Spinal cord (tissue), 10 donors: ENCODE results near the gene ATXN1. TPM values are rescaled to one million over a fixed set of nuclear protein-coding genes. Genes with fewer than 3 reads are reported as not detected.
"Not testable (repeated sequence)": the region's sequence is repeated elsewhere in the genome, so short reads cannot be mapped to it uniquely, and the experiment has no call there.

Source experiments
- DNase-seq, 6 donors: peaks; one replicate each; pipeline versions ENCODE4 v3.0.0 to v3.0.0-alpha.2; 2013 to 2015; ENCODE audit warnings: low spot score in 6 of 6, low read depth in 4 of 6
- H3K27ac ChIP-seq: one replicate; pipeline ENCODE4 v1.5.1; 2013; ENCODE audit warnings: low read depth, low read length, control low read depth
- H3K27me3 ChIP-seq: one replicate; pipeline ENCODE4 v1.6.1; 2013; ENCODE audit warnings: low read length; ENCODE audit not compliant: control insufficient read depth, insufficient read depth
- H3K36me3 ChIP-seq: one replicate; pipeline ENCODE4 v1.6.1; 2013; ENCODE audit warnings: low read length; ENCODE audit not compliant: control insufficient read depth, insufficient read depth
- H3K4me1 ChIP-seq: one replicate; pipeline ENCODE4 v1.6.1; 2013; ENCODE audit warnings: low read length; ENCODE audit not compliant: control insufficient read depth, insufficient read depth
- H3K4me3 ChIP-seq: one replicate; pipeline ENCODE4 v1.5.1; 2013; ENCODE audit warnings: low read depth, low read length, control low read depth
- H3K9me3 ChIP-seq: one replicate; pipeline ENCODE4 v1.6.1; 2013; ENCODE audit warnings: low read length; ENCODE audit not compliant: control insufficient read depth, insufficient read depth
- WGBS: methylation state at CpG from one replicate; pipeline ENCODE4 v1.1.5; 2013; ENCODE audit warnings: missing lambda C conversion rate; ENCODE audit not compliant: insufficient coverage; 5-methylcytosine and 5-hydroxymethylcytosine counted together
- polyA plus RNA-seq, 2 donors: library from polyadenylated mRNA; unstranded; fragments of 120-200 nt; gene quantifications; one replicate each; pipeline ENCODE4 v1.2.1, GENCODE V29; 2013; ENCODE audit not compliant: insufficient read length in 2 of 2
- total RNA-seq, 2 donors: library from RNA; depleted of rRNA in 1 of 2; stranded (reverse); fragments of 120-200 nt in 1 of 2; fragments of >200 nt in 1 of 2; gene quantifications; one replicate each; pipeline versions ENCODE4 v1.2.3 to v1.2.4, GENCODE V29; 2013 to 2014
- donor health status: healthy.

The ATXN1 gene
- total and polyA plus RNA-seq, 4 donors = 20.2 to 50.1 (median 31.7) TPM

DNA sequence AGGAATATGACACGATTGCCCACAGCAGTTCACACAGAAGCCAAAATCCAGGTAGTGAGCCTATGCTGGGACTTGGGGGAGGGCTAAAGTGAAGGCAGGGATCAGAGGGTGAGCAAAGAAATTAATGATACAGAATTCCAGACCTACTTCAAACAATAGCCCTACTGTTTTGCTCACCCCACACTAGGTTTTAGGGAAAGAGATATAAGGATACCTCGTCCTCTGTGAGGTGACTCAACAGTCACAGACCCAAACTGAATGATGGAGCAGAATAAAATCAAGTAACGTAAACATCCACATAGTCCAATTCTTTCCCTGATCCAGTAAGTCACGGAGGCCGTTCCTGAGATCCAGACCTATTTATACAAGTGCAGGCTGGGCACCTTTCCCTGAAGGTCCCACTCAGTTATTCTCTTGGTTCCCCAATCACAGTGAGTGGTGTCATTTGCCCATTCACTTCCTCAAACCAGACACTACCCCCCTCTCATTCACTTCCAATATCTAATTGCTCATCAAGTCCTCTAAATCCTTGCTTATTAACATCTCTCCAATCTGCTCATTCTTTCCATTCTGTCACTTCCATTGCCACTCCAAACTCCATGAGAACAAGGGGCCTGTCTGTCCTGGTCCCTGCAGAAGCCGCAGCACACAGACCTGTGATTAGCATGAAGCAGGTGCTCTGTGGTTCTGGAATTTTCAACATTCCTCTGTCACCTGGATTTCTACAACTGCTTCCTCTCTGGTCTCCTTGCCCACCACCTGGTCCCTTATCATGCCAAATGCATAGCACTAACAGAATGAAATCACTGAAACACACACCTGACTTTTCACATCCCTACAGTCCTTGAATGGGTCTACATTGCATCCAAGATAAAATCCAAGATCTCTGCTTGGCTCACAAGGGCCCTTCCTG, 55.9 kb downstream of the ATXN1 start:
- no peak for DNase-seq
- Histone ChIP-seq H3K36me3 (no peaks in the 10 kb centered on the region), H3K9me3 (no peaks in the 10 kb centered on the region), H3K4me1 (peaks cover 4% of the 10 kb centered on the region), H3K27ac (no peak overlapping the region), H3K27me3 (no peaks in the 10 kb centered on the region), H3K4me3 (no peak overlapping the region)
- WGBS = 84% methylated on average over 4 of the region's 6 CpGs

DNA sequence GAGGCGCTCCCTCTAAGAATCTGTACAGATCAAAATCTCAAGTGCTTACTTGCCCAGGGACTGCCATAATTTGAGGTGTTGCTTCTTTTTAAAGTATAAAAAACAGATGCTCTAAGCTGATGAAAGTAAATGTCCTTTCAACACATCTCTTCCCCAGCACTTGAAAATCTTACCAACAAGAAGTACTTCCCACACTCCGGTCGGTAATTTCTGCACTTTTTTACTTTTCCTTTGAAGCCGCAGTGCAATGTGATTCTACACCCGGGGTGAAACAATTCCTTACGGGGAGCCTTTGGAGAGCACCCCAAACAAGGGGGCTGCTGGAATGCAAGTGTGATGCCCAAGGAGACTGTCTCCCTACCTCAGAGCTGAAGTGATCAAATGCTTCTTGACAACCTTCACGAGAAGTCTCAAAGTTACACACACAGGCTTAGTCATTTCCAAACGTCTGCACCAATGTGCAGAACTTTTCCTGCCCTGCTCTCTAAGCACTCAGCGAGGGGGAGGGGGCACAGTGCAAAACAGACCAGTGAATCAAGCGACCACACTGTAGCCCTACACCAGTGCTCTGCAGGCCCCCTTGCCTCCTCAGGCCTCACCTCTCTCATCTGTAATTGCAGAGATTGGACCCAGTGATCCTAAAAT, 56.7 kb downstream of the ATXN1 start:
- no peak for DNase-seq
- no peak overlapping the region for H3K4me3 ChIP-seq
- no peaks in the 10 kb centered on the region for H3K36me3 ChIP-seq
- 45% methylated on average over 9 of the region's 10 CpGs for WGBS
- H3K27ac ChIP-seq = no peak overlapping the region
- no peaks in the 10 kb centered on the region for H3K27me3 ChIP-seq
- H3K9me3 ChIP-seq = no peaks in the 10 kb centered on the region
- H3K4me1 ChIP-seq = peaks cover 8% of the 10 kb centered on the region

DNA sequence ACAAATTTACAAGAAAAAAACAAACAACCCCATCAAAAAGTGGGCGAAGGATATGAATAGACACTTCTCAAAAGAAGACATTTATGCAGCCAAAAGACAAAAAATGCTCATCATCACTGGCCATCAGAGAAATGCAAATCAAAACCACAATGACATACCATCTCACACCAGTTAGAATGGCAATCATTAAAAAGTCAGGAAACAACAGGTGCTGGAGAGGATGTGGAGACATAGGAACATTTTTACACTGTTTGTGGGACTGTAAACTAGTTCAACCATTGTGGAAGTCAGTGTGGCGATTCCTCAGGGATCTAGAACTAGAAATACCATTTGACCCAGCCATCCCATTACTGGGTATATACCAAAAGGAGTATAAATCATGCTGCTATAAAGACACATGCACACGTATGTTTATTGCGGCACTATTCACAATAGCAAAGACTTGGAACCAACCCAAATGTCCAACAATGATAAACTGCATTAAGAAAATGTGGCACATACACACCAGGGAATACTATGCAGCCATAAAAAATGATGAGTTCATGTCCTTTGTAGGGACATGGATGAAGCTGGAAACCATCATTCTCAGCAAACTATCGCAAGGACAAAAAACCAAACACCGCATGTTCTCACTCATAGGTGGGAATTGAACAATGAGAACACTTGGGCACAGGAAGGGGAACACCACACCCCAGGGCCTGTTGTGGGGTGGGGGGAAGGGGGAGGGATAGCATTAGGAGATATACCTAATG, 58.5 kb downstream of the ATXN1 start:
- H3K4me3 ChIP-seq, H3K27me3 ChIP-seq, H3K36me3 ChIP-seq, H3K4me1 ChIP-seq, DNase-seq, H3K27ac ChIP-seq, H3K9me3 ChIP-seq: not testable (repeated sequence)
- no CpG with 5 or more reads among the region's 6 CpGs for WGBS

DNA sequence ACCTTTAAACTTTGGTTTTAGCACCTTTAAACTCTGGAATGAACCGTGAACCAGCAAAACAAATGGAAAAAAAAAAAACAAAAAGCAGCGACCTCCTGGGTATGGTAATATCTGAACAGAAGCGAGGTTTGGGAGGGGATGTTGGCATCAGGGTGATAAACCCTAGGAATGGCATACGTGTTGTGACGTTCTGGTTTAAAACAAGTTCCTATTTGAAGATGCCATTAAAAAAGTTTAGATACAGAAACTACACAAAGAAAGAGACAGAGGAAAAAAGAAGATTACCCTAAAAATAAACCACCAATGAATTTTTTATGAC, 60.4 kb downstream of the ATXN1 start:
- H3K27me3 ChIP-seq = no peaks in the 10 kb centered on the region
- no peak overlapping the region for H3K4me3 ChIP-seq
- no peaks in the 10 kb centered on the region for H3K36me3 ChIP-seq
- WGBS = 60% methylated on average over 2 of the region's 5 CpGs
- peak overlapping the region; percentile 10 for H3K27ac ChIP-seq
- no peaks in the 10 kb centered on the region for H3K9me3 ChIP-seq
- DNase-seq = no peak
- peaks cover 8% of the 10 kb centered on the region for H3K4me1 ChIP-seq

DNA sequence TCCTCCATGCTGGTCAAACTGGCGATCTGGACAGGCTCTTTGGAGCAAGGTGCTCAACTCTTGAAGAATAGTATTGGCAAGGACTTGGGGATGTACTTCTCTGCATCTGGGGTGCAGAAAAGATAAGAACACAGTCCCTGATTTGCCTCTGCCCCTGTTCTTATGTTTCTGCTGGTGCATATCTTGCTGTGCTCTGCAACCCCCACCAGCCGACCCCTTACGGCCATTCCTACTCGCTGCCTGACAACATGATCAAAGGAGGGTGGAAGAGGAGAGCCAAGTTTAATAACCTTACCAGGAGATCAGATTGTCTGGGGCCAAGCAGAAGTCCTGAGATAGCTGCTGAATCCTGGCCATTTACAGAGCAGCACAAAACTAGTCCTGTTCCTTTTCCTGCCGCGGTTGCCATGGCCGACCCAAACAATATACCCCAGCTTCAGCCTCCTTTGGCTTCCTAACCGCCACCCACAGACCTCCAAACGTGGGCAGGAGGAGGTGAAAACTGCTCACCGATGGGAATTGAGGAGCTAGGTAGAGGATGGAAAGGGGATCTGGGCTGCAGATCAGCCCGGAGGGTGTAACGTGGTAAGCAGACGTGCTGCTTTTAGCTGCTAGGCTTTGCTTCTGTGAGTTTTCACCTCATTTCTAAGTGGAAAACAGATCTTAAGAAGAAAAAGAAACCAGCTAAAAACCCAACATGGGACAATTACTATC, 60.9 kb downstream of the ATXN1 start:
- Histone ChIP-seq H3K4me3 (no peak overlapping the region), H3K27me3 (no peaks in the 10 kb centered on the region), H3K4me1 (peaks cover 8% of the 10 kb centered on the region), H3K36me3 (no peaks in the 10 kb centered on the region), H3K9me3 (no peaks in the 10 kb centered on the region), H3K27ac (peak overlapping the region; percentile 10)
- 57% methylated on average over 4 of the region's 13 CpGs for WGBS
- peak in 5 of 6 donors; percentile 10 to 38 (median 20) for DNase-seq

DNA sequence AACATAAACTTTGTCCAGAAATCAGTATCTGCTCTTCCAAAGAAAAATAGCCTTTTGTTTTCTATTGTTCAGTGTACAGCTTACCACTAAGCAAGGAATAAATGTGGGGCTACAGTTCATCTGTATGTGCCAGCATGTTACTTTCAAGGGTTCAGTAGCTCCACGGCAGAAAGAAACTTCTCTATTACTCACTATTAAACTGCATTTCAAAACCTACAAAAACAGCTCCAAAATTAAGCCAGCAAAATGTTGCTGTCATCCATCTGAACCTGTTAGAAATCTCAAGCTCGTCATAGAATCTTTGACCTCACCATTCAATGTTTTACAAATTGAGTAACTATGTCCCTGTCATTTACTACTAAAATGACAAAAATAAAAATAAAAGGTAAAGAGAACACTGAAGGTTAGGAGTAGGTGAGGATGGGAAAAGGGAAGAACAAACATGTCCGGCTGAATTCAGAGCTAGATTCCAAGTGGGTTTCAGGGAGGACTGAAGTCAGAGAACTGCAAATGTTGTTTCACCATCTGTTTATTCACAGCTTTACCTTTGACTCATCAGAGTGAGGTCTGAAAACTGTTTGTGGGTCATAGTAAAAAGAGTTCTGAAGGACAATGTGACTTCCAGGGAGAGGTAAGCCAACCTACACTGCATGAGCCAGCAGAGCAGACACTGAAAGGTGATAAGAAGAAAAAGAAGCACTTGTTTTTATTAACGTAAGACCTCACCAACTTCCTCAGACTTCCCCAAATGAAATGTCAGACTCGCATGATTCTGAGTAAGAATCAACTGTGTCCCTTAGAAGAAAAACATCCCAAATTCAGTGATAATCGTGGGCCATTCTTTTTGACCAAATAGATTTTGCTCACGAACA, 62.0 kb downstream of the ATXN1 start:
- no peak overlapping the region for H3K4me3 ChIP-seq
- no peaks in the 10 kb centered on the region for H3K27me3 ChIP-seq
- H3K27ac ChIP-seq = no peak overlapping the region
- 57% methylated on average over 4 of the region's 7 CpGs for WGBS
- no peaks in the 10 kb centered on the region for H3K9me3 ChIP-seq
- DNase-seq = no peak
- H3K4me1 ChIP-seq = peaks cover 8% of the 10 kb centered on the region
- H3K36me3 ChIP-seq = no peaks in the 10 kb centered on the region

DNA sequence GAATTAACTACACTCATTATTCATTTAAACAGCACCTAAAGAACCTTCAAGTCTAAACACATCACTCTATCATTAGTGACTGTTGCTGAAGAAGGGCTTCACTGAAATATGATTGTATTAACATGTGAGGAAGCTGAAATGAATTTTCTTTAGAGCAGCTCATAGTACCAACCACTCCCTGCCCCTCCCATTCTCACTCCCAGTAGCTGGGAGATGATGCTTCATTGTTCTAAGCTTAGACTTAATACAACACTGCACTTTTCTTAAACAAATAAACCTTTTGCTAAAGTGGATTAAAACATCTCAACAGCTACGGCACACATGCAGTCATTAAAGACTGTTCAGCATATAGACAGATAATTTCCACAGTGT, 63.1 kb downstream of the ATXN1 start:
- no peak overlapping the region for H3K27ac ChIP-seq
- no peaks in the 10 kb centered on the region for H3K27me3 ChIP-seq
- no peak overlapping the region for H3K4me3 ChIP-seq
- no peaks in the 10 kb centered on the region for H3K9me3 ChIP-seq
- DNase-seq = no peak
- no CpG with 5 or more reads among the region's 1 CpG for WGBS
- peaks cover 8% of the 10 kb centered on the region for H3K4me1 ChIP-seq
- H3K36me3 ChIP-seq = no peaks in the 10 kb centered on the region

DNA sequence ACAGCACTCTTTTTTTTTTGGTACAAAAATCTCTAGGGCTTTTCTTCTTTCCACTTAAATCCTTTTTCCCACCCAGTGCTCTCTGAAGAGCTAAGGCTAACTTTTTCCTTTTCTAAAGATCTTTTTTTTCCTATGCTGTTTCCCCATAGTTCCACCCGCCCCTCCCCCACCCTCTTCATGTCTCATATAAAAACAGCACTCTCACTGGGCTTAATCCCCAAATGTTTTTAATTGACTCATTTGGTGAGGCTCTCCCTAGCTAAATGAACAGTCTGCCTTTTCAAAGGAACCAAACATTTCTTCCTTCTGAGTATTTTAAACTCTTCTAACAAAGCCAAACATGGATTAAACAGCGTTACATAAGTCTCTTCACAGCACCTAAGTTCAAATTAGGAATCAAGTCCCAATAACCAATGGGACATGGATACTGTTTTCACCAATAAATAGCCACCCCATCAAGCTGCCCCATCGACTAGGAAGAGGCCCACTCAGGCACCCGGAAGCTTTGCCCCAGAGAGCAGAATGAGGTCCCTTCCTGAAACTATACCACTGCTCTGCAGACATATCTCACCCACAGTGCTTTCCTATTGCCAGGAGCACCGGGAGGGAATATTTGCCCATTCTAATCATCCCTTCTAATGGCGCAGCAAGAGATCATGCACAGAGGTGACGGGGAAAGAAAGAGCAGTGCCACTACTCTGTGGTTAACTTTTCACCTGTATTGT, 63.7 kb downstream of the ATXN1 start:
- Histone ChIP-seq H3K27ac (no peak overlapping the region), H3K4me3 (no peak overlapping the region), H3K36me3 (no peaks in the 10 kb centered on the region), H3K27me3 (no peaks in the 10 kb centered on the region), H3K9me3 (no peaks in the 10 kb centered on the region), H3K4me1 (peaks cover 8% of the 10 kb centered on the region)
- no peak for DNase-seq
- WGBS = 67% methylated on average over 4 of the region's 7 CpGs
